Dermis microvascular lymphatic vessel endothelial cell (primary cell): ENCODE data around the gene PRDM16. TPM values are rescaled to one million over a fixed set of nuclear protein-coding genes. Genes with fewer than 3 reads are reported as not detected.

Source experiments
- DNase-seq, 2 donors: peaks; one replicate each; pipeline versions ENCODE4 v3.0.0 to v3.0.0-alpha.2; 2010; ENCODE audit warnings: low read depth in 2 of 2
- total RNA-seq: library from RNA; depleted of rRNA; stranded (reverse); fragments of >200 nt; gene quantifications from 2 replicates; pipeline ENCODE4 v1.2.1, GENCODE V29; 2014

PRDM16 gene
- not detected in 2 replicates for total RNA-seq

GRCh38 chr1:3068564-3069431 is at the start of gene PRDM16:
Gene PRDM16 (plus strand): TSS chr1:3069203. CDS start chr1:3069260, 57 bp downstream.
- DNase-seq, result no peak

- no peak for DNase-seq
These were observed 49.4 kb upstream of the PRDM16 start for GRCh38 chr1:3019516-3020051.

GRCh38 chr1:3020263-3020909 is 48.6 kb upstream of the PRDM16 start:
- no peak for DNase-seq

- DNase-seq, result no peak
These were observed 47.8 kb upstream of the PRDM16 start, which contains the start of gene ACTRT2 for GRCh38 chr1:3021233-3021671. Gene ACTRT2 (plus strand): TSS chr1:3021467. CDS start chr1:3021687, 220 bp downstream.

GRCh38 chr1:3021801-3022401 is 47.1 kb upstream of the PRDM16 start:
- DNase-seq, result no peak

- DNase-seq, result no peak
These were observed 46.5 kb upstream of the PRDM16 start for GRCh38 chr1:3022511-3022973.

- DNase-seq, result no peak
These were observed 46.0 kb upstream of the PRDM16 start for GRCh38 chr1:3022976-3023375.

GRCh38 chr1:3024019-3024418 is 45.0 kb upstream of the PRDM16 start:
- no peak for DNase-seq

- DNase-seq, result no peak
These were observed 44.4 kb upstream of the PRDM16 start for GRCh38 chr1:3024588-3024987.

- no peak for DNase-seq
These were observed 42.9 kb upstream of the PRDM16 start for GRCh38 chr1:3026124-3026523.

- DNase-seq, result no peak
These were observed 42.2 kb upstream of the PRDM16 start for GRCh38 chr1:3026581-3027391.

- no peak for DNase-seq
These were observed 41.2 kb upstream of the PRDM16 start for GRCh38 chr1:3027611-3028371.

- no peak for DNase-seq
These were observed 40.3 kb upstream of the PRDM16 start for GRCh38 chr1:3028531-3029282.

- DNase-seq, result no peak
These were observed 39.5 kb upstream of the PRDM16 start for GRCh38 chr1:3029481-3029961.

GRCh38 chr1:3029991-3030662 is 38.9 kb upstream of the PRDM16 start:
- no peak for DNase-seq

GRCh38 chr1:3030663-3031381 is 38.2 kb upstream of the PRDM16 start:
- DNase-seq, result no peak

- no peak for DNase-seq
These were observed 37.4 kb upstream of the PRDM16 start for GRCh38 chr1:3031401-3032221.
